ENCODE data around the gene PPAT. TPM values are rescaled to one million over a fixed set of nuclear protein-coding genes. Genes with fewer than 3 reads are reported as not detected.

The PPAT gene
- total RNA-seq, 1 experiment from 2014 or later, result 38.3 TPM

GRCh38 chr4:56477192-56477702 is 41.8 kb upstream of the PPAT start:
- ChIA-PET POLR2A (no interaction called here), CTCF (no interaction called here)
- ATAC-seq (no peak), DNase-seq (ENCODE audit: low read depth, low spot score) (no peak)
- no peak for TF ChIP-seq SIN3A (IDR thresholded peaks at IDR 0.05; ENCODE audit: borderline replicate concordance, insufficient read depth, low read depth, low read length)
- TF ChIP-seq POLR2AphosphoS5 (IDR thresholded peaks at IDR 0.05; ENCODE audit: low read depth, low read length), result no peak
- no peak for TF ChIP-seq REST (IDR thresholded peaks at IDR 0.05; ENCODE audit: insufficient read depth in 1 of 2, low read depth in 2 of 2, low read length in 1 of 2)
- TF ChIP-seq TCF7L2 (IDR thresholded peaks at IDR 0.05; ENCODE audit: low read depth, low read length), result no peak
- TF ChIP-seq CTCF (IDR thresholded peaks at IDR 0.05), result no peak
- Histone ChIP-seq H3K36me3 (ENCODE audit: control insufficient read depth, insufficient read depth, low read length) (peaks cover 26% of the 10 kb centered on the region; the same call in 1 of the 2 replicates), H3K4me1 (ENCODE audit: control insufficient read depth, insufficient read depth, low read length) (no peaks in the 10 kb centered on the region), H3K9me3 (ENCODE audit: control insufficient read depth, insufficient read depth, low read depth, low read length) (no peaks in the 10 kb centered on the region), H3K4me3 (ENCODE audit: low read depth in 2 of 2, low read length in 2 of 2) (no peak overlapping the region), H3K27me3 (ENCODE audit: control insufficient read depth, insufficient read depth, low read length) (no peaks in the 10 kb centered on the region), H3K27ac (ENCODE audit: low read length) (no peak overlapping the region)
- intact Hi-C loops (cut with micrococcal nuclease; ENCODE audit: unreplicated experiment) (no loop called here), in situ Hi-C loops (cut with HindIII; ENCODE audit: low pct_unique_long_range_greater_than_20kb, low sequenced_read_pairs) (no loop called here)
- no TSS peak for BruUV-seq (replicated peaks)

GRCh38 chr4:56475917-56476316 is 40.5 kb upstream of the PPAT start:
- H3K9me3 ChIP-seq (ENCODE audit: control insufficient read depth, insufficient read depth, low read depth, low read length), result no peaks in the 10 kb centered on the region
- H3K27ac ChIP-seq (ENCODE audit: low read length), result no peak overlapping the region
- TF ChIP-seq TCF7L2 (IDR thresholded peaks at IDR 0.05; ENCODE audit: low read depth, low read length) (no peak), POLR2AphosphoS5 (IDR thresholded peaks at IDR 0.05; ENCODE audit: low read depth, low read length) (no peak), CTCF (IDR thresholded peaks at IDR 0.05) (no peak), SIN3A (IDR thresholded peaks at IDR 0.05; ENCODE audit: borderline replicate concordance, insufficient read depth, low read depth, low read length) (no peak), REST (IDR thresholded peaks at IDR 0.05; ENCODE audit: insufficient read depth in 1 of 2, low read depth in 2 of 2, low read length in 1 of 2) (no peak)
- ATAC-seq (no peak), DNase-seq (ENCODE audit: low read depth, low spot score) (no peak)
- intact Hi-C loops (cut with micrococcal nuclease; ENCODE audit: unreplicated experiment), result no loop called here
- ChIA-PET CTCF (no interaction called here), POLR2A (no interaction called here)
- in situ Hi-C loops (cut with HindIII; ENCODE audit: low pct_unique_long_range_greater_than_20kb, low sequenced_read_pairs), result no loop called here
- H3K4me3 ChIP-seq (ENCODE audit: low read depth in 2 of 2, low read length in 2 of 2), result no peak overlapping the region
- H3K4me1 ChIP-seq (ENCODE audit: control insufficient read depth, insufficient read depth, low read length), result no peaks in the 10 kb centered on the region
- H3K27me3 ChIP-seq (ENCODE audit: control insufficient read depth, insufficient read depth, low read length), result no peaks in the 10 kb centered on the region
- peaks cover 32% of the 10 kb centered on the region for H3K36me3 ChIP-seq (ENCODE audit: control insufficient read depth, insufficient read depth, low read length)
- BruUV-seq (replicated peaks), result no TSS peak
